ENCODE measurements around the gene SIPA1L3. TPM values are rescaled to one million over a fixed set of nuclear protein-coding genes. Genes with fewer than 3 reads are reported as not detected.
"Not testable (repeated sequence)": the region's sequence is repeated elsewhere in the genome, so short reads cannot be mapped to it uniquely, and the experiment has no call there.

SIPA1L3 gene
- total RNA-seq, 1 donor from 2014 or later, result 9.3 TPM

DNA sequence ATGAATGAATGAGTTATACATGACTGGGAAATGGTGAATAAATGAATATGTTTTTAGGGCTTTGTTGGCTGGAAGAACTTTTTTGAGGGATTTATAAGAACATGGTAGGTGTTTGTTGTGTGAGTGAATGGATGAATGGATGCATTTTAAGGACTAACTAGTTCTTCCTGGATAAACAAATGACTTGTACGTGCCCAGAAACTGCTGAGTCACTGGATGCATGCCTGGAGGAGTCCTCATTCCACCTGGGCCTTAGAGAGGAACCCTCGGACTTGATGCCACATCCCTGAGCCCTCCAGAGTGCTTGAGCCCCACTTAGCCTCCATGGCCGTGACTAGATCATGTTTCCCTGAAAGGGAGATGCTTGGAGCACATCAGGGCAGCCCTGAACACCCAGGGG, 163.6 kb downstream of the SIPA1L3 start:
- no peak for ATAC-seq
- intact Hi-C loops (cut with DNase I), result no loop called here
- no peak for DNase-seq (ENCODE audit: missing footprints)

DNA sequence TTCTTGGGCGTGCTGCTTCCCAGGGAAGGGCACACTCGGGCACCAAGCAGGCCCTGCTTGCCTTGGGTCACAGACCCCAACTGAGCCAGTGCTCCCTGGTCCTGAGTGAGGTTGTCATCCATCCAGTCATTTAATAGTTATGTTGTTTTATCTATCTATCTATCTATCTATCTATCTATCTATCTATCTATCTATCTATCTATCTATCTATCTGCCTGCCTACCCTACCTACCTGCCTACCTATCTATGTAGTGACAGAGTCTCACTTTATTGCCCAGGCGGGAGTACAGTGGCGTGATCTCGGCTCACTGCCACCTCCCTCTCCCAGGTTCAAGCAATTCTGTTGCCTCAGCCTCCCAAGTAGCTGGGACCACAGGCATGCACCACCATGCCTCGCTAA, 164.0 kb downstream of the SIPA1L3 start:
- DNase-seq (ENCODE audit: missing footprints); ATAC-seq: not testable (repeated sequence)

DNA sequence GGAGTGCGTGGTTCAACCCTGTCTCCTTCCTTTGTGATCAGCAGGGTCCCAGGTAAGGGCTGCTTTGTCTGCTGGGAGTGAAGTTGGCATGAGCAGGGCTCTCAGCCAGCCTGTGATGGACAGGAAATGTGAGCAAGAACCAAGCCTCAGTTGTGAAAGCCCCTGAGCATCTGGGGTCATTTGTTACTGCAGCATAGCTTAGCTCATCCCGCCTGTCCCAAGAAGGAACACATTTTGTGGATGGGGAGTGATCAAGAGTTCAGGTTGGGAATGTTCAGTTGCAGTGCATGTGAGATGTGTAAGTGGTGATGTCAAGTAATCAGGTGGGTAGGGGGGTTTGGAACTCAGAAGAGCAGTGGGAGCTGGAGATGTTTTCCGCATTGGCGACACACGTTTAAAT, 164.6 kb downstream of the SIPA1L3 start:
- intact Hi-C loops (cut with DNase I), result no loop called here
- ATAC-seq (no peak), DNase-seq (ENCODE audit: missing footprints) (no peak)

More for the DNA sequence above, 164.0 kb downstream of the SIPA1L3 start:
- intact Hi-C loops (cut with DNase I), result not testable (repeated sequence)

DNA sequence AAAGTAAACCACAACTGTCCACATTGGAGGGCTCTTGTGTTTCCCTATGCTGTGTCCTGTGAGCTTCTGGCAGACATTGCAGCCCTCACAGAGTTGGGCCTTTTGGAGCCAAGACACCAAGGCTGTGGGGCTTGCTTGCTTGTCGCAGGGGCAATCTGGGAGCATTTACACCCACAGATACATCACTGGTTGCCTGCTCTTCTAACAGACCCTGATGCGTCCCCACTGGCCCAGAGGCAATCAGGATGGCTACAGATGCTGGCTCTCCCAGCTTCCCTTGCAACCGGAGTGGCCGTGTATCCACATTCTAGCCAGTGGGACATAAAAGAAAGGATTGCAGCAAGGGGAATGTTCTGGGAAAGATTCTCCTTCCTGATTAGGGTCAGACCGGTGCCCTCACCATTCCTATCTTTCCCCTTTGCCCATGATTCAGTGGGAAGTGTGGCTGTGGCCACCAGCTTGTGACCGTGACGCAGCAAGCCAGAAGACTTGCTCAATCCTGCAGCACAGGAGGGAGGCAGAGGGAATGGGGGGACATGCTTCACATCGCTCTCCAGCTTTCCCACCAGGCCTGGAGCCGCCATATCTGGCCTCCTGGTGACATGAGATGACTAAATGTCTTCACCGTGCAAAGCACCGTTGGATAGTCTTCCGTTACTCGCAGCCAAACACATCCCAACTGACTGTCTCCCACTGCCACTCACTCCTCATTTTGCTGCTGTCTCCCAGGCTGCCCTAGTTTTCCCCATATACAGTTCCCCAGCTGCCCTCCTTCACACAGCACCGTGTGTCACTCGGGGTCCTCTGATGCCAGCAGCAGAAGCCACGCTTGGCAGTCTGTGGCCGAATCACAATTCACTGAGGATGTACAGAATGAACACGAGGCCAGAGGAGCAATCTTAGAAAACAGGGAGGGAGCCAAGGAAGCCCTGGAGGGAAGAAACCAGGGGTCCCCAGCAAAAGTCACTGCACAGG, 166.1 kb downstream of the SIPA1L3 start:
- intact Hi-C loops (cut with DNase I), result no loop called here
- no peak for ATAC-seq
- DNase-seq (ENCODE audit: missing footprints), result no peak

DNA sequence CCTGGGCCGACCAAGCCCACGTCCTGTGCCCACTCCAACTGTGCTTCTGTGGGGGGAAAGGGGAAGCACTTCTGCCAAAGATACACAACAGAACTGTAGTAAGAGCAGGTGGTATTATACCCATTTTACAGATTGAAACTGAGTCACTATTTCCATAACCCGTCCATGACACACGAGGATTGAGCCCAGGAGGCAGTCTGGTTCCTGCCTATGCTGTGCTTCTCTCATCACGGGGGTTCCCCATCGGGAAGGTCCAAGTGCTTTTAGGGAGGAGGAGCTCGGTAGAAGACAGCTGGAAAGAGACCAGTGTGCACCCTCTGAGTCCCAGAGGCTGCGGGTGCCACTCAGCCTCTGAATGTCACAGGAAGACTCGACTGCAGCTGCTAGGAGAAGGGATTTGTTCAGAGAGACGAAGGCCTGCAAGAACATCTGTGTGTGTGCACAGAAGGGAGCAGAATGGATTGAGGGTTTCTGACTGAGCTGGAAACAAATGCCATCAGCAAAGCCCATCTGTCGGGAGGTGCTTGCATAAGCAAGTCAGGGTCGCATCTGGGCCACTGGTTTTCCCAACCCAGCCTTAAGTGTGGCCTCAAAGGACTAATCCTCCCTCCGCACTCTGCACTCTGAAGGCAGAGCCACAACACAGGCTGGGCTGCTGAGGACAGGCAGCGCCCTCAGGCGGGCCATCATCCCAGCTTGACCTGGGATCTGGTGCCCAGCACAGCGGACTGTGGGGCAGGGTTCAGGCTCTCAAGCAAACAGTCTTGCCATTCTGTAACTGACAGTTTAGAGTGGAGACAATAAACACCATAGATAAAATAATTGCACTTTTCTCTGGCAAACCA, 167.1 kb downstream of the SIPA1L3 start:
- ATAC-seq (no peak), DNase-seq (ENCODE audit: missing footprints) (no peak)
- intact Hi-C loops (cut with DNase I), result no loop called here

DNA sequence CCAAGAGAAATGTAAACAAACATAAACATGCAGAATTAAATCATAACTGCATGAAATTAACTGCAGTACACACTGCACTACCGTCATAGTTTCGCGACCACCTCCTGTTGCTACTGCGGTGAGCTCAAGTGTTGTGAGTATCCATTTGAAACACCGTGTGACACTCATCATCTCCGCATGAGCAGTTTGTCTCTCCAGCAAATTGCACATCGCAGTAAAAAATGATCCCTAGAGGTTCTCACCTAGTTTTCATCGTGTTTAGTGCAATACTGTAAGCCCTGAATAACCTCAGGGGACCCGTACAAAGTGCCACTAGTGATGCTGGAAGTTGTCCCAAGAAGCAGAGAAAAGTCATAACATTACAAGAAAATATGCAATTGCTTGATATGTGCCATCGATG, 169.3 kb downstream of the SIPA1L3 start:
- DNase-seq (ENCODE audit: missing footprints) (no peak), ATAC-seq (no peak)
- intact Hi-C loops (cut with DNase I), result no loop called here

DNA sequence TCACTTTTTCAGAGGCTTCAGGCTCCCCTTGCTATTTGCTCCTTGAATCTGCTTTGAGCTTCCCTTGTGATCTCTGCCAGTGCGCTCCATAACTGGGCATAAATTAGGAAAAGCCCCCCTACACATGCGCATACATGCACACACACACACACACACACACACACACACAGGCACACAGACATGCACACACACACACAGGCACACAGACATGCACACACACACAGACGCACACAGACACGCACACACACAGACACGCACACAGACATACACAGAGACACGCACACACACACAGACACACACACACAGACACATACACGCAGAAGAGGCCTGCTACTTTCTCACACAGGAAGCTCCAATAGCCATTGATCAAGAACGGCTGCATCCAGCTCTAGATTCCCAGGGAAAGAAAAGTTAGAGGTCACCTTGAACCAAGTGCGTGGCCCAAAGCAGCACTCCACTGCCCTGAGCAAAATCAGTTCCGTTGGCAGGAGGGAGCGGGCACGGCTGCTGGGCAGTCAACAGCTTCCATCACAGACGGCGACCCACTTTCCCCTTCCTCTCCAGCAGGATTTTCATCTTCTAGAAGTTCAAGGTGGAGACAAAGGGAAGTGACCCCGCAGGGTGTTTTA, 171.4 kb downstream of the SIPA1L3 start:
- ATAC-seq (no peak), DNase-seq (ENCODE audit: missing footprints) (no peak)

DNA sequence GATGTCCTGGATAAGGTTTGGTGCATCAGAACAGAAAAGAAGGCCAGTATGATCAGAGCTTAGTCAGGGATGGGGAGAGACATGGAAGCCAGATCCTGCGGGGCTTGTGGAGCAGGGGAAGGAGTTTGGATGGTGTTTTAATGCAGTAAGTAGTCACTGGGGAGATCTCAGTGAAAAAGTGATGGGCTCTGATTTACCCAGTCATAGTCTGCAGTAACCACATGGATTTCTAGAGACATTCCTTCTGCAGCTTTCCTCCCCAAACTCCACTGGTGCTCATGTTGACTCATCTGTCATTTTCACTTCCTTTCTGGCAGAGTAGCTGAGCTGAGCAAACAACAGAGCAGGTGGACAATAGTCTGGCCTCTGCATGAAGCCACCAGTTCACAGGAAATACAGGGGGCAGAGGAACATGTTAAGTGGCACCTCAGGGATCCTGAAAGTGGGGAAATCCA, 172.9 kb downstream of the SIPA1L3 start:
- ATAC-seq (no peak), DNase-seq (ENCODE audit: missing footprints) (no peak)
- intact Hi-C loops (cut with DNase I), result no loop called here

More for the DNA sequence above, 171.4 kb downstream of the SIPA1L3 start:
- intact Hi-C loops (cut with DNase I), result no loop called here

DNA sequence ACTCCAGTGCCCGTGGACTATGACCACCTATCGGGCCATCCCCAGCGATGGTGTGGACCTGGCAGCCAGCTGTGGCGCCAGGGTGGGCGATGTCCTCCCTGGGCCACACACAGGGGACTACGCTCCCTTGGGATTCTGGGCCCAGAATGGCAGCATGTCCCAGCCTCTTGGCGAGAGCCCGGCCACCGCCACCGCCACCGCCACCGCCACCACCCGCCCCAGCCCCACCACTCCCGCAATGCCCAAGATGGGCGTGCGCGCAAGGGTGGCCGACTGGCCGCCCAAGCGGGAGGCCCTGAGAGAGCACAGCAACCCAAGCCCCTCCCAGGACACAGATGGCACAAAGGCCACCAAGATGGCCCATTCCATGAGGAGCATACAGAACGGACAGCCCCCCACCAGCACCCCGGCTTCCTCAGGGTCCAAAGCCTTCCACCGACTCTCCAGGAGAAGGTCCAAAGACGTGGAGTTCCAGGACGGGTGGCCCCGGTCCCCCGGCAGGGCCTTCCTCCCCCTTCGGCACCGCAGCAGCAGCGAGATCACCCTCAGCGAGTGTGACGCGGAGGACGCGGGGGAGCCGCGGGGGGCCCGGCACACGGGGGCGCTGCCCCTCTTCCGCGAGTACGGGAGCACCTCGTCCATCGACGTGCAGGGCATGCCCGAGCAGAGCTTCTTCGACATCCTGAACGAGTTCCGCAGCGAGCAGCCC, 174.7 kb downstream of the SIPA1L3 start:
- DNase-seq (ENCODE audit: missing footprints), result no peak
- no peak for ATAC-seq
- intact Hi-C loops (cut with DNase I), result no loop called here

DNA sequence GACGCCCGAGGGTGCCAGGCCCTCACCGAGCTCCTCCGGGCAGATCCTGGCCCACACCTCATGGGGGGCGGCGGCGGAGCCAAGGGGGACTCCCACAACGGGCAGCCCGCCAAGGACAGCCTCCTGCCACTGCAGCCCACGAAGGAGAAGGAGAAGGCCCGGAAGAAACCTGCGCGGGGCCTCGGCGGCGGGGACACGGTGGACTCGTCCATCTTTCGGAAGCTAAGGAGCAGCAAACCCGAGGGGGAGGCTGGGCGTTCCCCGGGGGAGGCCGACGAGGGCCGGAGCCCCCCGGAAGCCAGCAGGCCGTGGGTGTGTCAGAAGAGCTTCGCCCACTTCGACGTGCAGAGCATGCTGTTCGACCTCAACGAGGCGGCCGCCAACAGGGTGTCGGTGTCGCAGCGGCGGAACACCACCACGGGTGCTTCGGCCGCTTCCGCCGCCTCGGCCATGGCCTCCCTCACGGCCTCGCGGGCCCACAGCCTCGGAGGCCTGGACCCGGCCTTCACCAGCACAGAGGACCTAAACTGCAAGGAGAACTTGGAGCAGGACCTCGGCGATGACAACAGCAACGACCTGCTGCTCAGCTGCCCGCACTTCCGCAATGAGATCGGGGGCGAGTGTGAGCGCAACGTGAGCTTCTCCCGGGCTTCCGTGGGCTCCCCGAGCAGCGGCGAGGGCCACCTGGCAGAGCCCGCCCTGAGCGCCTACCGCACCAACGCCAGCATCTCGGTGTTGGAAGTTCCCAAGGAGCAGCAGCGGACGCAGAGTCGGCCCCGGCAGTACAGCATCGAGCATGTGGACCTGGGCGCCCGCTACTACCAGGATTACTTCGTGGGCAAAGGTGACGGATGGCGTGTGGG, 175.5 kb downstream of the SIPA1L3 start:
- intact Hi-C loops (cut with DNase I), result no loop called here
- ATAC-seq, result no peak
- no peak for DNase-seq (ENCODE audit: missing footprints)

DNA sequence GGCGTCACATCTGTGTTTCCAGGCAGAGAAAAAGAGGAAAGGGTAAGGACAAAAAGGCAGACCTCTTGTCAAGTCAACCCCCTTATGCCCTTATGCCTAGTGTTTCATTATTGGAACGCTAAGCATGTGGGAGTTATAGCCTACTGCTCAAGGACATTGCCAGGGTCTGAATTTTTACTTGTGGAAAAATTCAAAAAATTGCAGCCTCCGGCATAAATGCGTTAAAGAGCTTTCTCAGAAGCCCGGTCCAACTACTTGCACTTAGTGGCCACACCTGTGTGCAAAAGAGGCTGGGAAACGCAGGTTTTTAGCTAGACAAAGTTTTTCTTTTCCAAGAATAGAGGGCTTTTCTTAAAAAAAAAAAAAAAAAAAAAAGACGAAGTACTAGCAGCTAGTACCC, 177.2 kb downstream of the SIPA1L3 start:
- ATAC-seq, result no peak
- intact Hi-C loops (cut with DNase I), result no loop called here

DNA sequence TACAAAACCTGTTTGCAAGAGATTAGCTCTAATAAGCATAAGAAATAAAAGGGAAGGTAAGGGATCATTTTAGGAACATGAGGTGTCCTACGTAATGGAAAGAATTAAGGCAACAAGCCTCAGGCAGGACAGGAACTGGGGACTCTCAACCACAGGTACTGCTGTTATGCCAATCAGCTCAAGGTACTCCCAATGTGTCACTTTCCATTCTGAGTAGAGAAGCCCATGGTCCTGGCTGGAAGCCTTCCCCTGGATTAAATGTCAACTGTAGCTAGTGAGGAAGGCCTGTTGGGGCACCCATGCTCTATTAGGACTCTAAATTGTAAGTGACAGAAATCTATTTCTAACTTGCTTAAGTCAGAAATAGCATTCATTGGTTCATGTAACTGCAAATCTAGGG, 182.4 kb downstream of the SIPA1L3 start:
- intact Hi-C loops (cut with DNase I), result no loop called here
- no peak for ATAC-seq
- DNase-seq (ENCODE audit: missing footprints), result no peak

More for the DNA sequence above, 177.2 kb downstream of the SIPA1L3 start:
- DNase-seq (ENCODE audit: missing footprints), result no peak

DNA sequence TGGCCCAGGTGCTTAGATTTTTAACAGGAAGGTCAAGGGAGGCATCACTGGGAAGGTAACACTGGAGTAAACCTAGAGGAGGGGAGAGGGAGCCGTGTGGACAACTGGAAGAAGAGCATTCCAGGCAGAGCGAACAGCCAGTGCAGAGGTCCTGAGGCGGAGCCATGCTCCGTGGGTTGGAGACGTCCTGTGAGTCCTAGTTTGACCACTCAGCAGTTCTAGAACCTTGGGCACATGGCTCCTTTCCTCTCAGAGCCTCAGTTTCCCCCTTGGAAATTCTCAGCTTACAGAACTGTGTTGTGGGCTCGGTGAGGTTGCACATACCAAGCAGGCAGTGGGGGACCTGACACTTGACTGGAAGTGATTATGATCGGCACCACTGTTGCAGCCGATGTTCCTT, 186.1 kb downstream of the SIPA1L3 start:
- intact Hi-C loops (cut with DNase I), result loop anchor here (10.0 kb wide), 1 partner anchor 82 kb away; no protein-coding TSS in a partner anchor
- ATAC-seq, result peak; percentile 18
- DNase-seq (ENCODE audit: missing footprints), result no peak

DNA sequence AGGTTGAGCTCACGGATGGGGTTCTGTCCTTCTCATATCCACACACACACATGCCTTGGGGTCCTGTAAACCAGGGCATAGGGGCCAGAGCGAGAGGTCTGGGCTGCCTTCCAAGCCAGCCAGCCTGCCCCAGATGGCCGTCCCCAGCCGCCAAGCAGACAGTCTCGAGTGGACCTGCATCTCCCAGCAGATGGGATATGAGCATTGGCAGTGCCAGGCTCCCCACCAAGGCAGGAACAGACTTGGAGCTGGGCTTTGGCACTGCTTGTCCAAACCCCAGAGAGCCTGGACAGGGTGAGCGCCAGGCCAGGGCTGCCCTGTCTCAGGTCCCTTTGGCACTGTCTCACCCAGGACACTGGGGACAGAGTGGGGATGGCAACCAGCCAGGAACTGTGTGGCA, 186.6 kb downstream of the SIPA1L3 start:
- ATAC-seq (peak; percentile 70), DNase-seq (ENCODE audit: missing footprints) (no peak)
- intact Hi-C loops (cut with DNase I), result loop anchor here (10.0 kb wide), 1 partner anchor 81 kb away; no protein-coding TSS in a partner anchor

DNA sequence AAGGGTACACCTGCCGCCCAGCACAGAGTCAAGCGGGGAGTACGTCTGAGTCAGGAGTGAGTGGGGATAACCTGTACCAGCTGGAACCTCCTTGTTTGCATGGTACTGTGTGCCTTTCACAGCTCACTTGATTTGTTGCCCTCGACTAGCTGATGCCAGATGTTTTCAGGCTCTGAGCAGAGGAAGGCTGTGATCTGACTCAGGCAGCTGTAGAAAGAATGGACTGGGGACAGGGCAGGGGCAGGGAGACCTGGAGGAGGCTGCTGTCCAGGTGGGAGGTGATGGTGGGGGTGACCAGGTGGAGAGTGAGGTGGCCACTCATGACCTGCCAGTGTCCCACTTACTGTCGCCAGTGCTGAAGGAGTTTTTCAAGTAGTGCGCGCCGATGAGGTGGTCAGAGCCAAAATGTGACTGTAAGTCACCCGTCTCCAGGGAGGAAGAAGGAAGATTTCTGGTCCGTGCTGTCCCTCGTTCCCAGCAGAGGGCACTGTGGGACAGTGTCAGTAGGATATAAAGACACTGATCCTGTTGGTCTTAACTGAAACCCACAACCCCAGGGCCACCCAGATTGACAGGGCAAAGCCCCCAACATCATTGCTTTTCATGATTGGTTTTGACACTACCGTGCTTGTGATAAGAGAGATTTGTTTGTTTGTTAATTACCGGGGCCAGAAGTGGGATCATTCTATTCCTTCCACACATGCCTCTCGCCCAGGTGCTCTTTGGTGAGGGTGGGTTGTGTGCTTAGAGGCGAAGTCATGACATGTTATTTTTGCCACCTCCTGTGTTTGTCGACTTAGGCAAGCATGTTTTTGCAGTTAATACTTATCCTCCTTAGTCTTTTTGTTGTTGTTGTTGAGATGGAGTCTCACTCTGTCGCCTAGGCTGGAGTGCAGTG, 188.7 kb downstream of the SIPA1L3 start:
- ATAC-seq (peak; percentile 40), DNase-seq (ENCODE audit: missing footprints) (peak; percentile 76)
- intact Hi-C loops (cut with DNase I), result loop anchor here (2.0 to 10.0 kb wide), 2 partner anchors 79 to 193 kb away; no protein-coding TSS in a partner anchor

DNA sequence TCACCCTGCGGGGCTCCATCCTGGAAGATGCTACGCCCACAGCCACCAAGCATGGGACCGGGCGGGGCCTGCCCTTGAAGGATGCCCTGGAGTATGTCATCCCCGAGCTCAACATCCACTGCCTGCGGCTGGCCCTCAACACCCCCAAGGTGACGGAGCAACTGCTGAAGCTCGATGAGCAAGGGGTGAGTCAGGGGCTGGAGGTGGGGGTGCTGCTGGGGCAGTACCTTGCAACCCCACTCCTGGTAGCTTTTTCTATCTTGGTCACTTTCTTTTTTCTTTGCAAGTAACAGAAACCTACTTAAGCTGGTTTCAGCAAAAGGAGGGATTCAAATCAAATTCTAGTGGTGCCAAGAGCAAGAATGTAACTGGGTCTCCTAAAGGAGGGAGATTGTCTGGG, 193.0 kb downstream of the SIPA1L3 start:
- intact Hi-C loops (cut with DNase I), result loop anchor here (10.0 kb wide), 1 partner anchor 75 kb away; no protein-coding TSS in a partner anchor

More for the DNA sequence above, 193.0 kb downstream of the SIPA1L3 start:
- ATAC-seq, result no peak
- DNase-seq (ENCODE audit: missing footprints), result no peak
